ENCODE results near the gene BRD1.

- no peak for TF ChIP-seq POLR2A (IDR thresholded peaks at IDR 0.05)
- TF ChIP-seq, protein P1, sequence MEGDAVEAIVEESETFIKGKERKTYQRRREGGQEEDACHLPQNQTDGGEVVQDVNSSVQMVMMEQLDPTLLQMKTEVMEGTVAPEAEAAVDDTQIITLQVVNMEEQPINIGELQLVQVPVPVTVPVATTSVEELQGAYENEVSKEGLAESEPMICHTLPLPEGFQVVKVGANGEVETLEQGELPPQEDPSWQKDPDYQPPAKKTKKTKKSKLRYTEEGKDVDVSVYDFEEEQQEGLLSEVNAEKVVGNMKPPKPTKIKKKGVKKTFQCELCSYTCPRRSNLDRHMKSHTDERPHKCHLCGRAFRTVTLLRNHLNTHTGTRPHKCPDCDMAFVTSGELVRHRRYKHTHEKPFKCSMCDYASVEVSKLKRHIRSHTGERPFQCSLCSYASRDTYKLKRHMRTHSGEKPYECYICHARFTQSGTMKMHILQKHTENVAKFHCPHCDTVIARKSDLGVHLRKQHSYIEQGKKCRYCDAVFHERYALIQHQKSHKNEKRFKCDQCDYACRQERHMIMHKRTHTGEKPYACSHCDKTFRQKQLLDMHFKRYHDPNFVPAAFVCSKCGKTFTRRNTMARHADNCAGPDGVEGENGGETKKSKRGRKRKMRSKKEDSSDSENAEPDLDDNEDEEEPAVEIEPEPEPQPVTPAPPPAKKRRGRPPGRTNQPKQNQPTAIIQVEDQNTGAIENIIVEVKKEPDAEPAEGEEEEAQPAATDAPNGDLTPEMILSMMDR (IDR thresholded peaks at IDR 0.05): no peak
- TF ChIP-seq EP300 (IDR thresholded peaks at IDR 0.05): no peak
- no peak for TF ChIP-seq POLR2AphosphoS5 (IDR thresholded peaks at IDR 0.05)
These were observed 72.1 kb downstream of the BRD1 start for GRCh38 chr22:49755631-49756001.

Data from suprapubic skin (tissue), 4 donors.